ENCODE results near the gene ADAM12. TPM values are rescaled to one million over a fixed set of nuclear protein-coding genes. Genes with fewer than 3 reads are reported as not detected.

ADAM12 gene
- total and polyA plus RNA-seq, 9 of the 15 experiments (the other 6 are each of a cell fraction or from before 2014, with no cell fraction given): not detected

GRCh38 chr10:126204320-126204719, 184.0 kb downstream of the ADAM12 start (continued):
- TF ChIP-seq, protein P1, sequence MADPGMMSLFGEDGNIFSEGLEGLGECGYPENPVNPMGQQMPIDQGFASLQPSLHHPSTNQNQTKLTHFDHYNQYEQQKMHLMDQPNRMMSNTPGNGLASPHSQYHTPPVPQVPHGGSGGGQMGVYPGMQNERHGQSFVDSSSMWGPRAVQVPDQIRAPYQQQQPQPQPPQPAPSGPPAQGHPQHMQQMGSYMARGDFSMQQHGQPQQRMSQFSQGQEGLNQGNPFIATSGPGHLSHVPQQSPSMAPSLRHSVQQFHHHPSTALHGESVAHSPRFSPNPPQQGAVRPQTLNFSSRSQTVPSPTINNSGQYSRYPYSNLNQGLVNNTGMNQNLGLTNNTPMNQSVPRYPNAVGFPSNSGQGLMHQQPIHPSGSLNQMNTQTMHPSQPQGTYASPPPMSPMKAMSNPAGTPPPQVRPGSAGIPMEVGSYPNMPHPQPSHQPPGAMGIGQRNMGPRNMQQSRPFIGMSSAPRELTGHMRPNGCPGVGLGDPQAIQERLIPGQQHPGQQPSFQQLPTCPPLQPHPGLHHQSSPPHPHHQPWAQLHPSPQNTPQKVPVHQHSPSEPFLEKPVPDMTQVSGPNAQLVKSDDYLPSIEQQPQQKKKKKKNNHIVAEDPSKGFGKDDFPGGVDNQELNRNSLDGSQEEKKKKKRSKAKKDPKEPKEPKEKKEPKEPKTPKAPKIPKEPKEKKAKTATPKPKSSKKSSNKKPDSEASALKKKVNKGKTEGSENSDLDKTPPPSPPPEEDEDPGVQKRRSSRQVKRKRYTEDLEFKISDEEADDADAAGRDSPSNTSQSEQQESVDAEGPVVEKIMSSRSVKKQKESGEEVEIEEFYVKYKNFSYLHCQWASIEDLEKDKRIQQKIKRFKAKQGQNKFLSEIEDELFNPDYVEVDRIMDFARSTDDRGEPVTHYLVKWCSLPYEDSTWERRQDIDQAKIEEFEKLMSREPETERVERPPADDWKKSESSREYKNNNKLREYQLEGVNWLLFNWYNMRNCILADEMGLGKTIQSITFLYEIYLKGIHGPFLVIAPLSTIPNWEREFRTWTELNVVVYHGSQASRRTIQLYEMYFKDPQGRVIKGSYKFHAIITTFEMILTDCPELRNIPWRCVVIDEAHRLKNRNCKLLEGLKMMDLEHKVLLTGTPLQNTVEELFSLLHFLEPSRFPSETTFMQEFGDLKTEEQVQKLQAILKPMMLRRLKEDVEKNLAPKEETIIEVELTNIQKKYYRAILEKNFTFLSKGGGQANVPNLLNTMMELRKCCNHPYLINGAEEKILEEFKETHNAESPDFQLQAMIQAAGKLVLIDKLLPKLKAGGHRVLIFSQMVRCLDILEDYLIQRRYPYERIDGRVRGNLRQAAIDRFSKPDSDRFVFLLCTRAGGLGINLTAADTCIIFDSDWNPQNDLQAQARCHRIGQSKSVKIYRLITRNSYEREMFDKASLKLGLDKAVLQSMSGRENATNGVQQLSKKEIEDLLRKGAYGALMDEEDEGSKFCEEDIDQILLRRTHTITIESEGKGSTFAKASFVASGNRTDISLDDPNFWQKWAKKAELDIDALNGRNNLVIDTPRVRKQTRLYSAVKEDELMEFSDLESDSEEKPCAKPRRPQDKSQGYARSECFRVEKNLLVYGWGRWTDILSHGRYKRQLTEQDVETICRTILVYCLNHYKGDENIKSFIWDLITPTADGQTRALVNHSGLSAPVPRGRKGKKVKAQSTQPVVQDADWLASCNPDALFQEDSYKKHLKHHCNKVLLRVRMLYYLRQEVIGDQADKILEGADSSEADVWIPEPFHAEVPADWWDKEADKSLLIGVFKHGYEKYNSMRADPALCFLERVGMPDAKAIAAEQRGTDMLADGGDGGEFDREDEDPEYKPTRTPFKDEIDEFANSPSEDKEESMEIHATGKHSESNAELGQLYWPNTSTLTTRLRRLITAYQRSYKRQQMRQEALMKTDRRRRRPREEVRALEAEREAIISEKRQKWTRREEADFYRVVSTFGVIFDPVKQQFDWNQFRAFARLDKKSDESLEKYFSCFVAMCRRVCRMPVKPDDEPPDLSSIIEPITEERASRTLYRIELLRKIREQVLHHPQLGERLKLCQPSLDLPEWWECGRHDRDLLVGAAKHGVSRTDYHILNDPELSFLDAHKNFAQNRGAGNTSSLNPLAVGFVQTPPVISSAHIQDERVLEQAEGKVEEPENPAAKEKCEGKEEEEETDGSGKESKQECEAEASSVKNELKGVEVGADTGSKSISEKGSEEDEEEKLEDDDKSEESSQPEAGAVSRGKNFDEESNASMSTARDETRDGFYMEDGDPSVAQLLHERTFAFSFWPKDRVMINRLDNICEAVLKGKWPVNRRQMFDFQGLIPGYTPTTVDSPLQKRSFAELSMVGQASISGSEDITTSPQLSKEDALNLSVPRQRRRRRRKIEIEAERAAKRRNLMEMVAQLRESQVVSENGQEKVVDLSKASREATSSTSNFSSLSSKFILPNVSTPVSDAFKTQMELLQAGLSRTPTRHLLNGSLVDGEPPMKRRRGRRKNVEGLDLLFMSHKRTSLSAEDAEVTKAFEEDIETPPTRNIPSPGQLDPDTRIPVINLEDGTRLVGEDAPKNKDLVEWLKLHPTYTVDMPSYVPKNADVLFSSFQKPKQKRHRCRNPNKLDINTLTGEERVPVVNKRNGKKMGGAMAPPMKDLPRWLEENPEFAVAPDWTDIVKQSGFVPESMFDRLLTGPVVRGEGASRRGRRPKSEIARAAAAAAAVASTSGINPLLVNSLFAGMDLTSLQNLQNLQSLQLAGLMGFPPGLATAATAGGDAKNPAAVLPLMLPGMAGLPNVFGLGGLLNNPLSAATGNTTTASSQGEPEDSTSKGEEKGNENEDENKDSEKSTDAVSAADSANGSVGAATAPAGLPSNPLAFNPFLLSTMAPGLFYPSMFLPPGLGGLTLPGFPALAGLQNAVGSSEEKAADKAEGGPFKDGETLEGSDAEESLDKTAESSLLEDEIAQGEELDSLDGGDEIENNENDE (IDR thresholded peaks at IDR 0.05; ENCODE audit: low read depth, low read length): no peak
- peak; percentile 50; the same call in 1 of the 2 replicates for TF ChIP-seq NFE2 (IDR thresholded peaks at IDR 0.05; ENCODE audit: low read depth)
- TF ChIP-seq, protein P2, sequence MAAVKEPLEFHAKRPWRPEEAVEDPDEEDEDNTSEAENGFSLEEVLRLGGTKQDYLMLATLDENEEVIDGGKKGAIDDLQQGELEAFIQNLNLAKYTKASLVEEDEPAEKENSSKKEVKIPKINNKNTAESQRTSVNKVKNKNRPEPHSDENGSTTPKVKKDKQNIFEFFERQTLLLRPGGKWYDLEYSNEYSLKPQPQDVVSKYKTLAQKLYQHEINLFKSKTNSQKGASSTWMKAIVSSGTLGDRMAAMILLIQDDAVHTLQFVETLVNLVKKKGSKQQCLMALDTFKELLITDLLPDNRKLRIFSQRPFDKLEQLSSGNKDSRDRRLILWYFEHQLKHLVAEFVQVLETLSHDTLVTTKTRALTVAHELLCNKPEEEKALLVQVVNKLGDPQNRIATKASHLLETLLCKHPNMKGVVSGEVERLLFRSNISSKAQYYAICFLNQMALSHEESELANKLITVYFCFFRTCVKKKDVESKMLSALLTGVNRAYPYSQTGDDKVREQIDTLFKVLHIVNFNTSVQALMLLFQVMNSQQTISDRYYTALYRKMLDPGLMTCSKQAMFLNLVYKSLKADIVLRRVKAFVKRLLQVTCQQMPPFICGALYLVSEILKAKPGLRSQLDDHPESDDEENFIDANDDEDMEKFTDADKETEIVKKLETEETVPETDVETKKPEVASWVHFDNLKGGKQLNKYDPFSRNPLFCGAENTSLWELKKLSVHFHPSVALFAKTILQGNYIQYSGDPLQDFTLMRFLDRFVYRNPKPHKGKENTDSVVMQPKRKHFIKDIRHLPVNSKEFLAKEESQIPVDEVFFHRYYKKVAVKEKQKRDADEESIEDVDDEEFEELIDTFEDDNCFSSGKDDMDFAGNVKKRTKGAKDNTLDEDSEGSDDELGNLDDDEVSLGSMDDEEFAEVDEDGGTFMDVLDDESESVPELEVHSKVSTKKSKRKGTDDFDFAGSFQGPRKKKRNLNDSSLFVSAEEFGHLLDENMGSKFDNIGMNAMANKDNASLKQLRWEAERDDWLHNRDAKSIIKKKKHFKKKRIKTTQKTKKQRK (IDR thresholded peaks at IDR 0.05; ENCODE audit: borderline replicate concordance, low read depth, low read length): no peak

All from K562 (cell line).